DOHH2 (cell line): ENCODE measurements around the gene ST8SIA2.

ENCODE experiments used
- H3F3A ChIP-seq: fragments of 200-600 bp; sonication (generic), shearing (Covaris generic); 2 replicates; pipeline ENCODE4 v1.6.0; 2016; ENCODE audit warnings: antibody characterized with exemption, mild to moderate bottlenecking; ENCODE audit not compliant: control insufficient read depth, insufficient read depth
- H3K27ac ChIP-seq: fragments of 200-600 bp; sonication (generic); 2 replicates; pipeline ENCODE4 v1.5.1; 2014; ENCODE audit warnings: low read depth, mild to moderate bottlenecking, low read length, moderate library complexity
- H3K27me3 ChIP-seq: fragments of 200-600 bp; sonication (generic); 2 replicates; pipeline ENCODE4 v1.6.1; 2014; ENCODE audit warnings: mild to moderate bottlenecking, low read length, mixed read lengths; ENCODE audit not compliant: control insufficient read depth
- H3K36me3 ChIP-seq: fragments of 200-600 bp; sonication (generic); 2 replicates; pipeline ENCODE4 v1.6.1; 2014; ENCODE audit warnings: mild to moderate bottlenecking, low read length, moderate library complexity, mixed read lengths; ENCODE audit not compliant: control insufficient read depth
- H3K4me1 ChIP-seq: fragments of 200-600 bp; sonication (generic); 2 replicates; pipeline ENCODE4 v1.6.1; 2014; ENCODE audit warnings: mild to moderate bottlenecking, low read length, mixed read lengths; ENCODE audit not compliant: control insufficient read depth
- H3K4me2 ChIP-seq: fragments of 200-600 bp; sonication (generic); 2 replicates; pipeline ENCODE4 v1.6.0; 2014; ENCODE audit warnings: mild to moderate bottlenecking, low read length, moderate library complexity
- H3K4me3 ChIP-seq: fragments of 200-600 bp; sonication (generic); 2 replicates; pipeline ENCODE4 v1.5.1; 2014; ENCODE audit warnings: mild to moderate bottlenecking, low read length, mixed read lengths
- H3K79me2 ChIP-seq: fragments of 200-600 bp; sonication (generic); 2 replicates; pipeline ENCODE4 v1.6.1; 2014; ENCODE audit warnings: mild to moderate bottlenecking, low read length, mixed read lengths; ENCODE audit not compliant: control insufficient read depth
- H3K9me2 ChIP-seq: fragments of 200-600 bp; sonication (generic); replicated peaks from 2 replicates; pipeline ENCODE4 v1.6.1; 2014; ENCODE audit warnings: mild to moderate bottlenecking, low read length, mixed read lengths; ENCODE audit not compliant: control insufficient read depth
- H3K9me3 ChIP-seq: fragments of 200-600 bp; sonication (generic); 2 replicates; pipeline ENCODE4 v1.6.1; 2014; ENCODE audit warnings: antibody characterized with exemption, low read length, mixed read lengths; ENCODE audit not compliant: control insufficient read depth, insufficient read depth
- H4K20me1 ChIP-seq: fragments of 200-600 bp; sonication (generic); 2 replicates; pipeline ENCODE4 v1.6.0; 2014; ENCODE audit warnings: low read depth, mild to moderate bottlenecking, antibody characterized with exemption, low read length, moderate library complexity; ENCODE audit not compliant: control insufficient read depth, insufficient read depth
- EZH2phosphoT487 ChIP-seq: fragments of 200-600 bp; sonication (generic); IDR thresholded peaks from 2 replicates; pipeline ENCODE4 v1.6.1; 2017; ENCODE audit warnings: borderline replicate concordance, mild to moderate bottlenecking, antibody characterized with exemption, low read length, moderate library complexity, mixed read lengths
- TF ChIP-seq, protein P1 (sequence below): fragments of 200-600 bp; sonication (generic); IDR thresholded peaks from one replicate; pipeline ENCODE4 v1.5.1; 2014; ENCODE audit warnings: antibody characterized with exemption, mild to moderate bottlenecking, low read depth, low read length; ENCODE audit not compliant: poor library complexity, severe bottlenecking

ST8SIA2 gene

GRCh38 chr15:92480361-92480760 is 86.7 kb downstream of the ST8SIA2 start:
- Histone ChIP-seq H3K4me1 (no peaks in the 10 kb centered on the region), H3K9me3 (no peaks in the 10 kb centered on the region), H3K4me2 (no peak overlapping the region), H3F3A (no peaks in the 10 kb centered on the region), H3K27me3 (no peaks in the 10 kb centered on the region), H4K20me1 (no peaks in the 10 kb centered on the region), H3K9me2 (no peaks in the 10 kb centered on the region), H3K36me3 (no peaks in the 10 kb centered on the region), H3K27ac (no peak overlapping the region), H3K4me3 (no peak overlapping the region), H3K79me2 (no peaks in the 10 kb centered on the region)
- TF ChIP-seq, protein P1, sequence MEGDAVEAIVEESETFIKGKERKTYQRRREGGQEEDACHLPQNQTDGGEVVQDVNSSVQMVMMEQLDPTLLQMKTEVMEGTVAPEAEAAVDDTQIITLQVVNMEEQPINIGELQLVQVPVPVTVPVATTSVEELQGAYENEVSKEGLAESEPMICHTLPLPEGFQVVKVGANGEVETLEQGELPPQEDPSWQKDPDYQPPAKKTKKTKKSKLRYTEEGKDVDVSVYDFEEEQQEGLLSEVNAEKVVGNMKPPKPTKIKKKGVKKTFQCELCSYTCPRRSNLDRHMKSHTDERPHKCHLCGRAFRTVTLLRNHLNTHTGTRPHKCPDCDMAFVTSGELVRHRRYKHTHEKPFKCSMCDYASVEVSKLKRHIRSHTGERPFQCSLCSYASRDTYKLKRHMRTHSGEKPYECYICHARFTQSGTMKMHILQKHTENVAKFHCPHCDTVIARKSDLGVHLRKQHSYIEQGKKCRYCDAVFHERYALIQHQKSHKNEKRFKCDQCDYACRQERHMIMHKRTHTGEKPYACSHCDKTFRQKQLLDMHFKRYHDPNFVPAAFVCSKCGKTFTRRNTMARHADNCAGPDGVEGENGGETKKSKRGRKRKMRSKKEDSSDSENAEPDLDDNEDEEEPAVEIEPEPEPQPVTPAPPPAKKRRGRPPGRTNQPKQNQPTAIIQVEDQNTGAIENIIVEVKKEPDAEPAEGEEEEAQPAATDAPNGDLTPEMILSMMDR: no peak
- no peak for TF ChIP-seq EZH2phosphoT487

- TF ChIP-seq, protein P1: no peak
- TF ChIP-seq EZH2phosphoT487: no peak
- no peak overlapping the region for H3K27ac ChIP-seq
- H3K79me2 ChIP-seq: no peaks in the 10 kb centered on the region
- no peaks in the 10 kb centered on the region for H3K4me1 ChIP-seq
- no peak overlapping the region for H3K4me2 ChIP-seq
- H3K9me2 ChIP-seq: no peaks in the 10 kb centered on the region
- H4K20me1 ChIP-seq: no peaks in the 10 kb centered on the region
- no peaks in the 10 kb centered on the region for H3K9me3 ChIP-seq
- no peak overlapping the region for H3K4me3 ChIP-seq
- no peaks in the 10 kb centered on the region for H3F3A ChIP-seq
- no peaks in the 10 kb centered on the region for H3K36me3 ChIP-seq
- no peaks in the 10 kb centered on the region for H3K27me3 ChIP-seq
Measured at GRCh38 chr15:92485441-92485840, 91.8 kb downstream of the ST8SIA2 start.

- TF ChIP-seq EZH2phosphoT487: no peak
- TF ChIP-seq, protein P1: no peak
- Histone ChIP-seq H3F3A (no peaks in the 10 kb centered on the region), H3K4me3 (no peak overlapping the region), H3K27me3 (no peaks in the 10 kb centered on the region), H3K9me3 (no peaks in the 10 kb centered on the region), H4K20me1 (no peaks in the 10 kb centered on the region), H3K9me2 (no peaks in the 10 kb centered on the region), H3K27ac (no peak overlapping the region), H3K79me2 (no peaks in the 10 kb centered on the region), H3K4me2 (no peak overlapping the region), H3K4me1 (no peaks in the 10 kb centered on the region), H3K36me3 (no peaks in the 10 kb centered on the region)
Measured at GRCh38 chr15:92492551-92493115, 99.0 kb downstream of the ST8SIA2 start.
